Stimulated activated CD4-positive, alpha-beta T cell treated with anti-CD3 and anti-CD28 coated beads, Interleukin-4, amount 100 ng/mL, for 1 hour (primary cell): ENCODE measurements around the gene NPIPB12.
"Not testable (repeated sequence)": the region's sequence is repeated elsewhere in the genome, so short reads cannot be mapped to it uniquely, and the experiment has no call there.

Source experiments
- DNase-seq: peaks from one replicate; pipeline ENCODE4 v3.0.0-alpha.2; 2020

Gene NPIPB12

GRCh38 chr16:29506308-29506707, at the start of gene NPIPB12:
Gene NPIPB12 (minus strand): TSS chr16:29506408.
- not testable (repeated sequence) for DNase-seq

GRCh38 chr16:29521520-29521919, 15.3 kb upstream of the NPIPB12 start:
- not testable (repeated sequence) for DNase-seq

- DNase-seq = not testable (repeated sequence)
Measured at GRCh38 chr16:29482276-29482675, 23.9 kb downstream of the NPIPB12 start.

- not testable (repeated sequence) for DNase-seq
Measured at GRCh38 chr16:29472065-29472464, 34.1 kb downstream of the NPIPB12 start.

GRCh38 chr16:29469660-29470059, 36.5 kb downstream of the NPIPB12 start:
- peak; percentile 33 for DNase-seq

GRCh38 chr16:29467654-29468366, 38.4 kb downstream of the NPIPB12 start:
- not testable (repeated sequence) for DNase-seq

- not testable (repeated sequence) for DNase-seq
Measured at GRCh38 chr16:29466904-29467303, 39.3 kb downstream of the NPIPB12 start.

GRCh38 chr16:29465985-29466824, 40.0 kb downstream of the NPIPB12 start:
- not testable (repeated sequence) for DNase-seq

- DNase-seq = not testable (repeated sequence)
Measured at GRCh38 chr16:29460647-29461030, 45.6 kb downstream of the NPIPB12 start.

- DNase-seq = not testable (repeated sequence)
Measured at GRCh38 chr16:29459706-29460646, 46.2 kb downstream of the NPIPB12 start, which contains the start of gene SULT1A4. Gene SULT1A4 (plus strand): TSS chr16:29459913. CDS start chr16:29461386, 1,473 bp downstream.

- peak; percentile 1 for DNase-seq
Measured at GRCh38 chr16:29457660-29458059, 48.5 kb downstream of the NPIPB12 start.

- DNase-seq = not testable (repeated sequence)
Measured at GRCh38 chr16:29454828-29455227, 51.4 kb downstream of the NPIPB12 start.

GRCh38 chr16:29454269-29454668, 51.9 kb downstream of the NPIPB12 start, which contains the start of the genes BOLA2 and SLX1B:
Gene BOLA2 (minus strand): TSS chr16:29454351. CDS start chr16:29454253, 98 bp downstream.
Gene SLX1B (plus strand): TSS chr16:29454533.
- not testable (repeated sequence) for DNase-seq

GRCh38 chr16:29453754-29454153, 52.5 kb downstream of the NPIPB12 start:
- not testable (repeated sequence) for DNase-seq
